Jurkat, Clone E6-1 (cell line): ENCODE data around the gene EPHB2.

ENCODE experiments used
- DNase-seq: peaks from one replicate; pipeline ENCODE4 v3.0.0-alpha.2; 2011; ENCODE audit warnings: low read depth, low spot score
- H3K4me3 ChIP-seq: 2 replicates; pipeline ENCODE4 v1.5.1; 2011; ENCODE audit warnings: mild to moderate bottlenecking, low read length, control low read depth, moderate library complexity

EPHB2 gene

DNA sequence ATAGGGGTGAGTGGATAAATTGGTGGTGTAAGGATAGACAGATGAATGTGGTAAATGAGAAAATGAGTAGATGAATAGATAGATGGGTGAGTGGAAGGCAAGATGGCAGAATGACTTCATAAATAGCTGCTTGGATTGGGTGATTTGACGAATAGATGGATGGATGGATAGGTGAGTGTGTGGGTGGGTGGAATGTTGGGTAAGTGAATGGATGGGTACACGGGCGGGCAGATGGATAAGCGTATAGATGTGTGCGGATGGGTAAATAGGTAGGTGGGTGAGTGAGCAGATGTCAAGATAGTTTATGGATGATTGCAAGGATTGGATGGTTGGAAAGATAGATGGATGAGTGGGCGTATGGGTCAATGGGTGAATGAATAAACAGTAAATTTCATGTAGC lies 59.3 kb downstream of the EPHB2 start:
- H3K4me3 ChIP-seq = no peak overlapping the region

DNA sequence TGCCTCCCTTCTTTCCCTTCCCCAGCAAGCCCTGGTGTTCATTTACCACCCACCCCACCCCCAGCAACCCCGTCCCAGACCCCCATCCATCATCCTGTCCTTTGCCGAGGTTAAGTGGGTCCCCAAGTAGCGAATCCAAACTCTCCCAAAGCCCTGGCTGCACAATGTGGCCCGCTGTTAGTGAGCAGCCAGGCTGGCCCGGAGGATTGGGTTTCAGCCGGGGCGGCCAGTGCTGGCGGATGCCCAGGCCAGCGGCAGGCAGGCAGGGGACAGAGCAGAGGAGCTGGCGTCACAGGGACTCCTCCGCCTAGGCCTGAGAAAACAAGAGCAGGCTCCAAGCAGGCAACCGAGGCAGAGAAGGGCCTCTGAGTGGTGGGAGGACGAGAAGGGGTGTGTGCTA lies 61.4 kb downstream of the EPHB2 start:
- H3K4me3 ChIP-seq = no peak overlapping the region
- DNase-seq = no peak

More for the DNA sequence above, 59.3 kb downstream of the EPHB2 start:
- DNase-seq = no peak

GRCh38 chr1:22773981-22774832 lies 63.6 kb downstream of the EPHB2 start:
- H3K4me3 ChIP-seq = no peak overlapping the region
- no peak for DNase-seq

- no peak for DNase-seq
- no peak overlapping the region for H3K4me3 ChIP-seq
Measured at GRCh38 chr1:22774833-22775182, 64.2 kb downstream of the EPHB2 start.

GRCh38 chr1:22775478-22775877 lies 64.8 kb downstream of the EPHB2 start:
- no peak for DNase-seq
- no peak overlapping the region for H3K4me3 ChIP-seq

GRCh38 chr1:22776035-22776613 lies 65.5 kb downstream of the EPHB2 start:
- no peak for DNase-seq
- no peak overlapping the region for H3K4me3 ChIP-seq

DNA sequence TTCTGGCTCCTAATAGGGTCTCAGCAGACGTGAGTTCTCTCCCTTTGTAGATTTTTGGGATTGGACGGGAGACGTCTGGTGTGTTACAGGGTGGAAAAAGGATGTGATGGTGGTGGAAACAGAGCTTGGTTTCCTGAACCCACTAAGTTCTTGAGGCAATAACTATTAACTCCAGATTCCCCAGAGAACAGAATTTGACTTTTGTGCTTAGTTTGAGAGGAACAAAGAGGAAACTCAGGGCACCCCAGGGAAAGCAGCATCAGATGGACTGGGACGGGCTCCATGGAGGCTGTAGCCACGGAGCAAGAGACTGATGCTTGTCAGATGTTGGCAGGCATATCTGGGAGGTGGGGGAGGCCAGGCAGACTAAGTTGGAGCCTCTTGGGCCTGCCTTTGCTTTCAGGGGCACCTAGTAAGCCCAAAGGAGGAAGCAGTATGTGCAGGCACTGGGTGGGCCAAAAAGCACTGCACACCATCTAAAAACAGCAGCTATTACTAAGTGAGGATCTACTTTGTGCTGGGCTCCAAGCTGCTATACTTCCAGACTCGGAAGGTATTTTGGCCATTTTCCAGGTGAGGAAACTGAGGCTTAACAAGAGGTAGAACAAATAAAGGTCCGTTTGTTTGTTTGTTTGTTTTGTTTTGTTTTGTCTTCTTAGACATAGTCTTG lies 66.9 kb downstream of the EPHB2 start:
- no peak for DNase-seq
- no peak overlapping the region for H3K4me3 ChIP-seq

- DNase-seq = no peak
- H3K4me3 ChIP-seq = no peak overlapping the region
Measured at GRCh38 chr1:22778408-22778807, 67.8 kb downstream of the EPHB2 start.

DNA sequence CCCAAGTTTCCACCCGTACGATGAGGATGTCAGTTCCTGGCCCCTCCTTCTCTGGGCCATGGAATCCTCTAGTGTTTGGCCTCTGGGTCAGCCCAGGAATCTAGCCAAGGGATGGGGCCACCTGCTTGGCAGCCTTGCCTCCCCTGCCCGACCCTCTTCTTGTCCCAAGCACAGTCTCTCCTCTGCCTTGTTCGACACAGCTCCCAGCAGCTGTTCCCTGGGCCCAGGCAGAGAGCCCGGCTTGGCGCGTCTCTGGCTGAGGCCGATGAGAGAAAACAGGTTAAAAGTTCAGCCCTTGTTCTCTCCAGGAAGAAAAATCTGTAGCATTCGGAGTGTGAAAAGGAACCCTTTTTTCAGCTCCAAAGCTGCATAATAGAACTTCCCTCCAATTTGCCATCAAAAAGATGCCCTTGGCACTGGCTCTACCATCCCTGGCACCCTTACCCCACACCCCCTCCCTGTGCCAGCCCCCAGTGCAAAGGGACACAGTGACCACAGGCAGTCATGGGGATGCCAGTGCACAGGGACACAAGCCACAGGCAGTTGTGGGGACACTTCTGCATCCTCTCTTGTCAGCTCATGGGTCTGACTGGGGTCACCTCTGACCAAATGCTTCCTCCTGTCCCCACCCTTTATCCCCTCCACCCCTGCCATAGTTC lies 68.4 kb downstream of the EPHB2 start:
- H3K4me3 ChIP-seq = no peak overlapping the region
- DNase-seq = no peak

DNA sequence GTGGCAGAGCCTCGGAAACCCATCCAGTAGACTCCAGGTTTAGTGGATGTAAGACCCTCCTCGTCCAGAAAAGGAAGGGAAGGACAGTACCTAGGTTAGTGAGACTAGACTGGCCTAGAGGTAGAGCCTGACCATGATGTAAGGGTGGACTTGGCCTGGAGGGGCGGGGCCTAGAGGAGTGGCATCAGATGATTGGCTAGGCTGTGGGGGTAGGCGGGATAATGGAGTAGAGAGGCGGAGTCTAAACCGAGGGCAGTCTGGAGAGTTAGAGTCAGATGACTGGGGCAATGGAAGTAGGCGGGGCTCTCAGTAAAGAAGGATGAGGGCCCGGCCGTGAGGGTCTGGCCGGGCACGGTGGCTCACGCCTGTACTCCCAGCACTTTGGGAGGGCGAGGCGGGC lies 70.1 kb downstream of the EPHB2 start:
- no peak overlapping the region for H3K4me3 ChIP-seq

GRCh38 chr1:22781483-22781882 lies 70.8 kb downstream of the EPHB2 start:
- no peak for DNase-seq
- H3K4me3 ChIP-seq = no peak overlapping the region

More for the DNA sequence above, 70.1 kb downstream of the EPHB2 start:
- no peak for DNase-seq

DNA sequence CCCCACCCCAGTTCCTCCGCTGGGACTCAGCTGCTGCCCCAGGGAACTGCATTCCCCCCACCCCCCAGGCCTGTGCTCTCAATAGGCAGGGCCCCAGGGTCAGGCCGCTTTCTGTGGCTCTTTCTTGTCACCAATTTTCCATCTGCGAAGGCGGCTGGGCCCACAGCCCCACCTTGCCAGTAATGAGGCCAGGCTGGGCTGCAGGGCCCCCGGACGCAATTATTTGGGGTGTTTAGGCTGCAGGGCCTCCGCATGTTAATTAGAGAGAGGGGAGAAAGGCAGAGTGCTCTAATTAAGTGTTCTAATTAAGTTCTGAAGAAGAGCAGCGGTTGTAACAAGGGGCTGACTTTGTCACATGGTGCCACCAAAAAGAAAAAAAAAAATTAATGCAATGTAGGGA lies 71.8 kb downstream of the EPHB2 start:
- H3K4me3 ChIP-seq = no peak overlapping the region
- no peak for DNase-seq

GRCh38 chr1:22784317-22784716 lies 73.7 kb downstream of the EPHB2 start:
- no peak overlapping the region for H3K4me3 ChIP-seq
- DNase-seq = no peak

DNA sequence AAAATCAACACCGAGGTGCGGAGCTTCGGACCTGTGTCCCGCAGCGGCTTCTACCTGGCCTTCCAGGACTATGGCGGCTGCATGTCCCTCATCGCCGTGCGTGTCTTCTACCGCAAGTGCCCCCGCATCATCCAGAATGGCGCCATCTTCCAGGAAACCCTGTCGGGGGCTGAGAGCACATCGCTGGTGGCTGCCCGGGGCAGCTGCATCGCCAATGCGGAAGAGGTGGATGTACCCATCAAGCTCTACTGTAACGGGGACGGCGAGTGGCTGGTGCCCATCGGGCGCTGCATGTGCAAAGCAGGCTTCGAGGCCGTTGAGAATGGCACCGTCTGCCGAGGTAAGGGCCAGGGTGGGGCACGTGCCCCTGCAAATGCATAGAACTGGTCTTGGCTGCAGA lies 74.1 kb downstream of the EPHB2 start:
- no peak overlapping the region for H3K4me3 ChIP-seq
- no peak for DNase-seq

DNA sequence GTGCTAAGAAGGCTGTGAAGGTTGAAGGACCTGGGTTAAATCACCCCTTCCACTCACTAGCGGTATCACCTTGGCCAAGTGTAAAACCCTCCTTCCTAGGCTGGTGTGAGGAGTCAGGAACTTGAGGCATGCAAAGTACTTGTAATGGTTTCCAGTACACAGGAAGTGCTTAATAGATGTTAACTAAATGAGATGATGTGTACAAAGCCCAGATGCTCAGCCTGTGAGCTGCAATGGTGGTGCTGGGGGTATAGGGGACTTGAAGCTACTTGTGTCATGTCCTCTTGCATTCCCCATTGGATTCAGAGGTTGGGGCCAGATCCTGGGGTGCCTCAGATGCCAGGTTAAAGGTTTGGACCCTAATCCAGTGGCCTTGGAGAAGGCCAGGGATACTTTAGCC lies 75.5 kb downstream of the EPHB2 start:
- H3K4me3 ChIP-seq = no peak overlapping the region
- no peak for DNase-seq

GRCh38 chr1:22786719-22787489 lies 76.3 kb downstream of the EPHB2 start:
- no peak overlapping the region for H3K4me3 ChIP-seq
- no peak for DNase-seq

- H3K4me3 ChIP-seq = no peak overlapping the region
- no peak for DNase-seq
Measured at GRCh38 chr1:22787636-22788035, 77.0 kb downstream of the EPHB2 start.

DNA sequence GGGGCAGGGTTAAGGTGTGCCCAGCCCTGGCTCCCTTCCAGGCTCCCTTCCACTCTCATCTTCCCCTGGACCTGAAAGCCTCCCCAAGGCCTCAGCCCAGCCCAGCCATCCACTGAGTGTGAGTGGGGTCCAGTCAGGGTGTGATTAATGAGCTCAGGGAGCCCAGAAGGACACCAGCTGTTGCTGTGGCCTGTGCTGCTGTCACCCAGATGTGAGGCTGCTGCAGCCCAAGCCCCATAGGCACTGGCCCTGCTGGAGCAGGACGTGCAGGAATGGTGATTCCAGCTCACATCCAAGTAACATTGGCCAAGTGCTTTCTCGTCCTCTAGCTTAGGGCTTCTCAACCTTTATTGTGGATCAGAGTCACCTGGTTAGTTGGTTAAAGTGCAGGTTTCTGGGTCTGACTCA lies 77.6 kb downstream of the EPHB2 start:
- DNase-seq = no peak
- H3K4me3 ChIP-seq = no peak overlapping the region

DNA sequence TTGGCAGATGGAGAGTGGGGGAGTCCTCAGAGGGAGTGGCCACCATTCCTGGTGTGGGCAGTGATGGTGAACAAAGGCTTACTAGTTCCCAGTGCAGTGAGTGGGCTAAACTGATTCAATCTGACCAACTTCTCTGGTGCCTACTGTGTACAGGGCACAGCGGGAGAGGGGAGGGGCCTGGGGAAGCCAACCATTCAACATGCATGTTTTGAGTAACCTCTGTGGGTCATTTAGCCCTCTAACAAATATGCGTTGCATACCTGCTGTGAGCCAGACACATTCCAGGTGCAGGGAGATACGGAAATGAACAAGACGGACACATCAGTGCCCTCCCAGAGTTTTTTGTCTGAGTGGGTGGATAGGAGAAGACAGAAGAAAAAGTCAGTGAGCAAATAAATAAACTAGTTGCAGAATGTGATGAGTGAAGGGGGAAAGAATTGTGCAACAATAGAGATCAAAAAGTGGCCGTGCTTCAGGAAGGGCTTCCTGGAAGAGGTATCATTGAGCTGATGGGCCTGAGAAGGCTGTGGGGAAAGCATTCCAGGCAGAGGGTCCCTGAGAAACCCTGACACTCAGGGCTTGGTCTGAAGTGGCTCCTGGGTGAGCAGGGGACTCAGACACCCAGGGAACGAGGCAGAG lies 78.8 kb downstream of the EPHB2 start:
- no peak for DNase-seq
- no peak overlapping the region for H3K4me3 ChIP-seq
